ENCODE data around the gene HPX.
"Not testable (repeated sequence)": the region's sequence is repeated elsewhere in the genome, so short reads cannot be mapped to it uniquely, and the experiment has no call there.

The HPX gene

GRCh38 chr11:6413791-6414201 lies 27.0 kb downstream of the HPX start:
- DNase-seq: no peak

- DNase-seq: no peak
These were observed 29.2 kb downstream of the HPX start for GRCh38 chr11:6411594-6412031.

DNA sequence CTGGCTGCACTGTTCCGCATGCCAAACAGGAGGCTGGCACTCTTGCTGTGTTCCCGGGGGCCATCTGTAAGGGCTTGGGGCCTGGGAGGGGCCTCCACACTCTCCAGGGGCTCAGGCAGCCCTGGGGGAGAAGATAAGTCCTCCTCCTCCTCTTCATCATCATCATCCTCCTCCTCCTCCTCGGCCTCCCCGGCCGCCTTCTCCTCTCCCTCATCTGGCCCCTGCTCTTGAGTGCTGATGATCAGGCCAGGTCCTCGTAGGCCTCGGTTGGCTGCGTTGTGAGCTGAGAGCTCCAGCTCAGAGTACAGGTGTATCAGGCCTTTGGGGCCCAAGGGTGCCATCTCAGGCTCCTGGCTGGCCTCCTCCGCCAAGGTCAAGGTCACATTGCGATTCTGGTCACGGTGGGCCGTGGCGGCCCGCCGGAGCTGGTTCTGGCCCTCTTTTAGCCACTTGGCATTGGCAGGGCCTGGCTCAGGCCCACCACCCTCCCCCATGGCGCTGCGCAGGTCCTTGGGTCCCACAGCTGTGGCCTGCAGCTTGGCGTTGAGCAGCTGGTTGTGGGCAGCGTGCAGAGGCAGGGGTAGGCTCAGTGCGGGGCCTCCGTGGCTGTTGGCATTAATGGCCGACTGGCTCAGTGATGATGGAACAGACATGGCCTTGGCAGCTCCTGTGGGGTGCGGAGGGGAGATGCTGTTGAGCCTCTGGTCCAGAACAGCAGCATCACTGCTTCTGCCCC lies 29.9 kb downstream of the HPX start:
- no peak for DNase-seq

DNA sequence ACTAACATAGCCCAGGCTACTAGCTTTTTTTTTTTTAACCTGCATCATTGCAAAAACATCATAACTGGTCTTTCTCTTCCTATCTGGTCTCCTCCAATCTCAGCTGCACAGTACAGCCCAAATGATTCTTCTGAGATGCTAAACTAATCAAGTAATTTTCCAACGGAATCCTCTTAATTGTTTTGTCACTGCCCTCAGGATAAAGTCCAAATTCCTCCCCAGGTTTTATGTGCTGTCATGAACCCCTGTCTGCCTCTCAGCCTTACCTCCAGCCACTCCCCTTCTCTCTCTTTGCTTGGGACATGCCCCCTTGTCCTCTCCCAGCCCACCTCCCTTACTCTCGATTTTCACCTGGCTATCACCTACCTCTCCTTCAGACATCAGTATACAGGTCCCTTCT lies 34.4 kb downstream of the HPX start:
- no peak for DNase-seq

GRCh38 chr11:6405846-6406245 lies 34.9 kb downstream of the HPX start:
- DNase-seq: no peak

DNA sequence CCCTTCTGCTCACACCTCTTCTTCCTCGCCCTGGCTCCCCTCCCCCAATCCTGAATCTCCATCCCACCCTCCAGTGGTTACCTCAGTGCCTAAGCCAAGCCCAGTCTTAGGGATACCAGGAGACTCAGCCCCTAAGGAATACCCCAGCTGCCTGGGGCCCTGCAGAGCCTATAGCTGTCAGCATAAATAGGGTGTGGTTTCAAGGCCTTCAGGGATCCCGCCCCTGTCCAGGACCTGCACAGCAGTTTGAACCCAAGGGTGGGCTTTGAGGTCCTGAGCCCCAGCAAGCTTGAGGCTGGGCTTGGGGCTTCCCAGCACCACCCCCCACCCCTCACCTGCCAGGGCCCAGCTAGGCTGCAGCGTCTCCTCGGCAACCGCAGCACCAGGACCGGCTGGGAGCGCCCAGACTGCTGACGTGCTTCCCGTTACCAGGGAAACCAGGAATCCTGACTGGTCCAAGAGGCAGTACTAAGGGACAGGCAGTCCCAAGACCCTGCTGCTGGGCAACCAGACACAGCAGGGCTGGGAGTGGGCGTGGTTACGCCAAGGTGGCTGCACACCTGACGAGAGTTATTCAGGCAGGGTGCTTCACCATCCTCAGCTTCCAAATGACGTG lies 35.6 kb downstream of the HPX start:
- no peak for DNase-seq

DNA sequence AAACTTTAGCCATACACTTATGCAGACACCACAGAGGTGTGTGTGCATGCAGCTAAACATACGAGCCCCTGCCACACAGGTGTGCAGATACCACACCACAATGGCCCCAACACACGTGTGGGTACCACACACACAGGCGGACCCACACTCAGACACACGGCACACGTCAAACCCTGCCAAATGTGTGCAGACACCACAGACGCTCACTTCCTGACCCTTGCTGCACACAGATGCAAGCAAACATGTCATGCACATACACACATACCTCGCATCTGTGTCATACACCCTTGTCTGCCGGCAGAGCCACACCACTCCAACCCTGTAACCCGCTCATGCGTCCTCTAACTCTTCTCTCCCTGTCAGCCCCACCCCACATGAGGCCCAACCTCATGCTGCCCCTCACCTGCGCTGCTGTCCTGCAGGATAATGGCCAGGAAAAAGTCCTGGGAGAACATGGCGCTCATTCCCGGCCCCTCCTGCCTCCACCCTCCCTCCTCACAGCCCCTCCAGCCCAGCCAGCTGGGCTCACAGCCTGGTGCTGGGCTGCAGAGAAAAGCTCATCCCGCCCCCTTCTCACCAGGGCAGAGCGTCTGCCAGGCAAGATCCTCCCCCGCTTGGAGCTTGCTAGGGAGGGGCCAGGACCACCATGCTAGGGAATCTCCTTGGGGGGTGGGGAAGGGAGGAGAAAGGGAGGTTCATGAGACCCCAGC lies 36.3 kb downstream of the HPX start:
- DNase-seq: peak; percentile 14

DNA sequence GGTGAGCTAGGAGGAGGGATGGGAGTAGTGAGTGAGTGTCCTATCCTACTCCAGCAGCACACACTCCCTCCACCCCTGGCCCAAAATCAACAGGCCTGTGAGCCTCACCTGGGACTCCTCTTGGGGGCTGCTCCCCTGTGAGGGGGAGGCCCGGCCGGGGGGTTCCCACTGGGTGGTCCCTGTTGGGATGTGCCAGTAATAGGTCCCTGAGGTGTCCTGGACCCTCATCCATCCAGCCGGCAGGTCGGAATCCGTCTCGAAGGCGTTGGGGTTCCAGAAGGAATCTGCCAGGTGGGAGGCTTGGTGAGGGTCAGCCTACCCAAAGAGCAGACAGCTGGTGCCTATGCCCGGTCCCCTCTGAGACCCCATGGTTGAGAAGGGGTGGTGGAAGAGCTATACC lies 37.2 kb downstream of the HPX start:
- DNase-seq: no peak

GRCh38 chr11:6402561-6402981 lies 38.2 kb downstream of the HPX start:
- DNase-seq: no peak

GRCh38 chr11:6402061-6402470 lies 38.7 kb downstream of the HPX start:
- DNase-seq: no peak

DNA sequence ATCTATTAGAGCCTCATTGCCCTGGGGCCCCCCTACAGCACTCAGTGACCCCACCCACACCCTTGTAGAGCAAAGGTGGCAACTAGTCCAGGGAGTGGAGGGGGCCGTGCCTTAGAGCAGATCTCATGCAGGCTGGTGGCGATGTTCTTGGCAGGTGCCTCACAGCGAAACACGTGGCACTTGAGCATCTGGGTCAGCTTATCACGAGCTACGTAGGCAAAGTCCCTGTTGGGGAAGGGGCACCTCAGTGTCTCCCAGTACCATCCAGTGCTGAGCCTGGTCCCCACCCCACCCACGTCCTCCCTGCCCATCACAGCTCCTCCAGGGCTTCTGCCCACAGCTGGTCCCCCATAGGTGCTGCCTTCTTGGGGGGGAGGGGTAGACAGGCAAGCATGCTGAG lies 39.3 kb downstream of the HPX start:
- no peak for DNase-seq

DNA sequence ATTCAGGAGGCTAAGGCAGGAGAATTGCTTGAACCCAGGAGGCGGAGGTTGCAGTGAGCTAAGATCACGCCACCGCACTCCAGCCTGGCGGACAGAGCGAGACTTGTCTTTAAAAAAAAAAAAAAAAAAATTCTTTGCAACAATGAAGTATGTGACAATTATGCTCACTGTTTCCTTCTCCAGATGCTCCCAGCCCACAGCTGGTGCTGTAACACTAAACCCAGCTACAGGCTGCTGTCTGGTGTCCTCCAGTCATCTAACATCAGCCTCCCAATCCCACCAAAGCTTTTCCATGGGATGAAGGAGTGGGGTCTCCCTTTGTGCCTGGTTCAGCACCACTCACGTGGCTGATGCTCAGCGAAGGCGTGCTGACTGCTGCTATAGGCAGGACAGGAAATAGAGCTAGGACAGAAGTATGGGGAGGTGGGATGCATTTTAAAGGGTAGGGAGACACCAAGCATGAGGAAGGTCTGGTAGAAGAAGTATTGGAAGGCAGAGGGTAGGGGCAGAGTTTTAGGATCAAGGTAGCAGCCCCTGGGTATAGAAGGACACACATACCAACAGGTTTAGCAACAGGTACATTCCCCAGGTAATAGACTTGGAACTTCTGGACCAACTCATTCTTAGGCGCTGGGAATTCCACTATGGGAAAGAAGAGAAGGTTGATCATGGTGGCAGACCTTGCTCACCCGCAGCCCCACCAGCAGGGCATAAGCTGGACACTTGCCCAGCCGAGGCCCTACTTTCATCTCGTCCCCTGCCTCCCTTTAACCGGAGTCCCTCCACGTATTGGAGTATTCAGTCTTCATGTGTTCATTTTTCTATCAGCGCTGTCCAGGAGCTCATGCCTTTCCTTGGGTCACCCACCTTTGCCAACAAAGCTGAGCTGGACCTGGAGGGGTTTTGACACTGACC lies 40.1 kb downstream of the HPX start:
- no peak for DNase-seq

GRCh38 chr11:6397636-6398035 lies 43.2 kb downstream of the HPX start:
- no peak for DNase-seq

DNA sequence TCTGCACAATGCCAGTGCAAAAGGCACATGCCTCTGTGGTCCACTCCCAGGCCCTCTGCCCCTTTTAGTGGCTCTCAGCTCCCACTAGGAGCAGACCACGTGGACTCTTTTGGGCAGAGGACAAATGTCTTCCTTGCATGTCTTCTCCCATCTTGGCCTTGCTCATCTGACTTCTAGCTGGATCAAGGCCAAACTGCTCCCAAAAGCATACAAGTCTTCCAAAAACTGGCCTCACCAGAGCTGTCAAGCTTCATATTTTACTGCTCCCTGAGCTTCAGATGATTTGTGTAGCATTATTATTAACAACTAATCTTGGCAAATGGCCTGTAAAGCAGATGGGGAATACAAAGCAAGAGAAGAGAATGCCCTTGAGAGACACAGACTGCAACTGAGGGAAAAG lies 43.6 kb downstream of the HPX start:
- DNase-seq: no peak

- DNase-seq: no peak
These were observed 45.2 kb downstream of the HPX start for GRCh38 chr11:6395470-6396060.

- DNase-seq: no peak
These were observed 46.7 kb downstream of the HPX start for GRCh38 chr11:6393989-6394670.

GRCh38 chr11:6392251-6392650 lies 48.5 kb downstream of the HPX start:
- DNase-seq: not testable (repeated sequence)

DNA sequence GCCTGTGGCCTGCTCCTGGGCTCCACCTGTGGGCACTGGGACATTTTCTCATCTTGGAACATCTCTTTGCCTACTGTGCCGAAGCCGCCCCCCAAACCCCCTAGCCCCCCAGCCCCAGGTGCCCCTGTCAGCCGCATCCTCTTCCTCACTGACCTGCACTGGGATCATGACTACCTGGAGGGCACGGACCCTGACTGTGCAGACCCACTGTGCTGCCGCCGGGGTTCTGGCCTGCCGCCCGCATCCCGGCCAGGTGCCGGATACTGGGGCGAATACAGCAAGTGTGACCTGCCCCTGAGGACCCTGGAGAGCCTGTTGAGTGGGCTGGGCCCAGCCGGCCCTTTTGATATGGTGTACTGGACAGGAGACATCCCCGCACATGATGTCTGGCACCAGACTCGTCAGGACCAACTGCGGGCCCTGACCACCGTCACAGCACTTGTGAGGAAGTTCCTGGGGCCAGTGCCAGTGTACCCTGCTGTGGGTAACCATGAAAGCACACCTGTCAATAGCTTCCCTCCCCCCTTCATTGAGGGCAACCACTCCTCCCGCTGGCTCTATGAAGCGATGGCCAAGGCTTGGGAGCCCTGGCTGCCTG lies 49.2 kb downstream of the HPX start:
- no peak for DNase-seq

GRCh38 chr11:6390718-6391469 lies 49.9 kb downstream of the HPX start:
- DNase-seq: no peak

DNA sequence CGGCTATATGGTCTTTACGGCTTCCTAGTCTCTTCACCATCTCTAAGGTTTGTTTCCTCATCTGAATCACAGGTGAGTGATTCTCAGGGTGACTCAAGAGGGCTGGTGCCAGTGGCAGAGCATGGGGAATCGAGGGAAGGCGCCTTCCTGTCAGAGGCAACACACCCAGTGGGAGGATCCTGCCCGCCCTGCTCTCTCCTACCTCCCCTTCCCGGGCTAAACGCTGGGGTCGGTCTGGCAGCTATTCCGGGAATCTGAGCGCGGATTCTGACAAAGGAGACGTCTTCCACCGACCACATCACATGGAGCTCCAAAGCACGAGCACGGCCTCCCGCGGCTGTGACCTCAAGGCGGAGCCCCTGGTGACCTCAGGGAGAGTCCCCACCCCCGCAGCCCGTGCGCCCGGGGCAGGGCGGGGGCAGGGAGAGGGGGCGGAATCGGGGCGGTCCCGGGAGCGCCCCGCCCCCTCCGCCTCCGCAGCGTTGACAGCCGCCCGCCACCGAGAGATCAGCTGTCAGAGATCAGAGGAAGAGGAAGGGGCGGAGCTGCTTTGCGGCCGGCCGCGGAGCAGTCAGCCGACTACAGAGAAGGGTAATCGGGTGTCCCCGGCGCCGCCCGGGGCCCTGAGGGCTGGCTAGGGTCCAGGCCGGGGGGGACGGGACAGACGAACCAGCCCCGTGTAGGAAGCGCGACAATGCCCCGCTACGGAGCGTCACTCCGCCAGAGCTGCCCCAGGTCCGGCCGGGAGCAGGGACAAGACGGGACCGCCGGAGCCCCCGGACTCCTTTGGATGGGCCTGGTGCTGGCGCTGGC lies 50.7 kb downstream of the HPX start, which contains the start of gene SMPD1:
SMPD1 (plus strand) TSS at position 570 of the 813 bp plus-strand sequence; CDS start at position 695, 125 bp downstream.
- peak; percentile 70 for DNase-seq
